Ecto neural progenitor cell (in vitro differentiated cells): ENCODE data around the gene BEND5.

Source experiments
- DNase-seq: peaks from one replicate; pipeline ENCODE4 v3.0.0-alpha.2; 2018; ENCODE audit warnings: low spot score

Gene BEND5

GRCh38 chr1:48776393-48777218, at the start of gene BEND5:
Gene BEND5, minus strand, starts transcription at chr1:48776891. Its CDS starts 60 bp downstream, at chr1:48776831.
- DNase-seq = peak; percentile 86

GRCh38 chr1:48823168-48823567, 46.5 kb upstream of the BEND5 start:
- DNase-seq = no peak

GRCh38 chr1:48820491-48820890, 43.8 kb upstream of the BEND5 start:
- DNase-seq = no peak

GRCh38 chr1:48817505-48818114, 40.9 kb upstream of the BEND5 start:
- DNase-seq = peak; percentile 73

- DNase-seq = no peak
Observed at GRCh38 chr1:48810740-48811139, 34.0 kb upstream of the BEND5 start.

GRCh38 chr1:48808496-48808895, 31.8 kb upstream of the BEND5 start:
- DNase-seq = no peak

- DNase-seq = no peak
Observed at GRCh38 chr1:48807554-48808260, 31.0 kb upstream of the BEND5 start.

- DNase-seq = no peak
Observed at GRCh38 chr1:48803474-48803873, 26.8 kb upstream of the BEND5 start.

- DNase-seq = no peak
Observed at GRCh38 chr1:48794816-48795215, 18.1 kb upstream of the BEND5 start.

- DNase-seq = no peak
Observed at GRCh38 chr1:48793863-48794262, 17.2 kb upstream of the BEND5 start.

GRCh38 chr1:48792961-48793360, 16.3 kb upstream of the BEND5 start:
- no peak for DNase-seq

GRCh38 chr1:48790397-48790796, 13.7 kb upstream of the BEND5 start:
- no peak for DNase-seq

- DNase-seq = no peak
Observed at GRCh38 chr1:48789903-48790302, 13.2 kb upstream of the BEND5 start.

GRCh38 chr1:48785869-48786268, 9.2 kb upstream of the BEND5 start:
- no peak for DNase-seq

- DNase-seq = no peak
Observed at GRCh38 chr1:48784301-48784700, 7.6 kb upstream of the BEND5 start.

- DNase-seq = peak; percentile 55
Observed at GRCh38 chr1:48777219-48777895, 666 bp upstream of the BEND5 start.

- no peak for DNase-seq
Observed at GRCh38 chr1:48775831-48776392, 779 bp downstream of the BEND5 start.

- DNase-seq = no peak
Observed at GRCh38 chr1:48773133-48773532, 3.6 kb downstream of the BEND5 start.

- DNase-seq = no peak
Observed at GRCh38 chr1:48772211-48772610, 4.5 kb downstream of the BEND5 start.

- no peak for DNase-seq
Observed at GRCh38 chr1:48771561-48771960, 5.1 kb downstream of the BEND5 start.

GRCh38 chr1:48767975-48768510, 8.6 kb downstream of the BEND5 start:
- DNase-seq = no peak

- no peak for DNase-seq
Observed at GRCh38 chr1:48765335-48765734, 11.4 kb downstream of the BEND5 start.
